ENCODE results near the gene EVC.

EVC gene

GRCh38 chr4:5754529-5754881 is 43.5 kb downstream of the EVC start:
- H3K4me3 ChIP-seq (ENCODE audit: low read length) = no peak overlapping the region
- no peak overlapping the region for H3K9ac ChIP-seq (ENCODE audit: low read length)
- H3K36me3 ChIP-seq (replicated peaks; ENCODE audit: insufficient read depth, low read length) = no peaks in the 10 kb centered on the region
- H3K27me3 ChIP-seq (replicated peaks; ENCODE audit: insufficient read depth, low read length) = no peaks in the 10 kb centered on the region
- H3K4me1 ChIP-seq (ENCODE audit: low read length) = no peaks in the 10 kb centered on the region
- no peaks in the 10 kb centered on the region for H3K9me2 ChIP-seq (replicated peaks; ENCODE audit: insufficient read depth, low read length)
- no peak overlapping the region for H3K4me2 ChIP-seq (ENCODE audit: low read depth, low read length)
- DNase-seq = no peak
- no peaks in the 10 kb centered on the region for H4K20me1 ChIP-seq (ENCODE audit: insufficient read depth, low read length)
- H3K79me2 ChIP-seq (ENCODE audit: low read length) = no peaks in the 10 kb centered on the region
- no peaks in the 10 kb centered on the region for H3K9me3 ChIP-seq (replicated peaks; ENCODE audit: insufficient read depth, low read length)
- no peak overlapping the region for H2AFZ ChIP-seq (ENCODE audit: low read length)
- no peak overlapping the region for H3K27ac ChIP-seq (ENCODE audit: low read length)
- H3F3A ChIP-seq (ENCODE audit: insufficient read depth, low read length) = no peaks in the 10 kb centered on the region
- TF ChIP-seq CTCF (IDR thresholded peaks at IDR 0.05; ENCODE audit: low read length) (no peak), EZH2 (optimal IDR thresholded peaks at IDR 0.05; ENCODE audit: low read depth, low read length) (no peak), EZH2phosphoT487 (IDR thresholded peaks at IDR 0.05; ENCODE audit: low read length) (no peak)

- Histone ChIP-seq H3F3A (ENCODE audit: insufficient read depth, low read length) (no peaks in the 10 kb centered on the region), H3K4me1 (ENCODE audit: low read length) (no peaks in the 10 kb centered on the region), H3K36me3 (replicated peaks; ENCODE audit: insufficient read depth, low read length) (no peaks in the 10 kb centered on the region), H4K20me1 (ENCODE audit: insufficient read depth, low read length) (no peaks in the 10 kb centered on the region), H3K4me2 (ENCODE audit: low read depth, low read length) (no peak overlapping the region), H3K79me2 (ENCODE audit: low read length) (no peaks in the 10 kb centered on the region), H3K4me3 (ENCODE audit: low read length) (no peak overlapping the region), H2AFZ (ENCODE audit: low read length) (no peak overlapping the region), H3K27me3 (replicated peaks; ENCODE audit: insufficient read depth, low read length) (no peaks in the 10 kb centered on the region), H3K9me3 (replicated peaks; ENCODE audit: insufficient read depth, low read length) (no peaks in the 10 kb centered on the region), H3K9ac (ENCODE audit: low read length) (no peak overlapping the region), H3K9me2 (replicated peaks; ENCODE audit: insufficient read depth, low read length) (no peaks in the 10 kb centered on the region), H3K27ac (ENCODE audit: low read length) (no peak overlapping the region)
- no peak for TF ChIP-seq EZH2 (optimal IDR thresholded peaks at IDR 0.05; ENCODE audit: low read depth, low read length)
- TF ChIP-seq CTCF (IDR thresholded peaks at IDR 0.05; ENCODE audit: low read length) = no peak
- no peak for DNase-seq
Measured at GRCh38 chr4:5755161-5755560, 44.2 kb downstream of the EVC start.

- Histone ChIP-seq H4K20me1 (ENCODE audit: insufficient read depth, low read length) (no peaks in the 10 kb centered on the region), H3K36me3 (replicated peaks; ENCODE audit: insufficient read depth, low read length) (no peaks in the 10 kb centered on the region), H3K4me3 (ENCODE audit: low read length) (no peak overlapping the region), H3K27ac (ENCODE audit: low read length) (no peak overlapping the region), H3K9me2 (replicated peaks; ENCODE audit: insufficient read depth, low read length) (no peaks in the 10 kb centered on the region), H3K27me3 (replicated peaks; ENCODE audit: insufficient read depth, low read length) (no peaks in the 10 kb centered on the region), H2AFZ (ENCODE audit: low read length) (no peak overlapping the region), H3K79me2 (ENCODE audit: low read length) (no peaks in the 10 kb centered on the region), H3K4me2 (ENCODE audit: low read depth, low read length) (no peak overlapping the region), H3F3A (ENCODE audit: insufficient read depth, low read length) (no peaks in the 10 kb centered on the region), H3K9ac (ENCODE audit: low read length) (no peak overlapping the region), H3K4me1 (ENCODE audit: low read length) (no peaks in the 10 kb centered on the region), H3K9me3 (replicated peaks; ENCODE audit: insufficient read depth, low read length) (no peaks in the 10 kb centered on the region)
- no peak for DNase-seq
- TF ChIP-seq EZH2phosphoT487 (IDR thresholded peaks at IDR 0.05; ENCODE audit: low read length) (no peak), CTCF (IDR thresholded peaks at IDR 0.05; ENCODE audit: low read length) (no peak), EZH2 (optimal IDR thresholded peaks at IDR 0.05; ENCODE audit: low read depth, low read length) (no peak)
Measured at GRCh38 chr4:5755679-5756078, 44.7 kb downstream of the EVC start.

Data from MM.1S (cell line).